LNCAP (cell line): Measurements from ENCODE around the gene CALR.

Source experiments
- TF ChIP-seq, protein P1 (sequence below): fragments of 450-650 bp; IDR thresholded peaks from 2 replicates; pipeline ENCODE4 v1.5.1; 2017; ENCODE audit warnings: mild to moderate bottlenecking

The CALR gene

DNA sequence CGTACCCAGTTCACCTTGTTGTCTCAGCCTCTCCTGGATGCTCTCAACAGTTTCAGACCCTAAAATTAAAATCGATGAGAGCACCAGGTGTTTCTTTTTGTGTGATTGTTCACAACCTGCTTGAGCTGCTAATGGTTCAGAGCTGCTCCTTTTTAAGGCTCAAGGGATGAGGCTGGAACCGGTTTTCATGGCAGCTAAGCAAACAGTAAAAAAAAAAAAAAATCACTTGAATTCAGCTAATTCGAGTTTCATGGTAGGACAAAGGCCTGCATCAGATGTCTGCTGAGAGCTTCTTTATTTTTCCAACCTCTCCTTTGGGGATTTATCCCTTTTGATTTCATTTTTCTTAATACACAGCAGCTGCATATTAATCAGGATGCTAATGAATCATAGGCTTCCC lies 25.8 kb upstream of the CALR start:
- TF ChIP-seq, protein P1, sequence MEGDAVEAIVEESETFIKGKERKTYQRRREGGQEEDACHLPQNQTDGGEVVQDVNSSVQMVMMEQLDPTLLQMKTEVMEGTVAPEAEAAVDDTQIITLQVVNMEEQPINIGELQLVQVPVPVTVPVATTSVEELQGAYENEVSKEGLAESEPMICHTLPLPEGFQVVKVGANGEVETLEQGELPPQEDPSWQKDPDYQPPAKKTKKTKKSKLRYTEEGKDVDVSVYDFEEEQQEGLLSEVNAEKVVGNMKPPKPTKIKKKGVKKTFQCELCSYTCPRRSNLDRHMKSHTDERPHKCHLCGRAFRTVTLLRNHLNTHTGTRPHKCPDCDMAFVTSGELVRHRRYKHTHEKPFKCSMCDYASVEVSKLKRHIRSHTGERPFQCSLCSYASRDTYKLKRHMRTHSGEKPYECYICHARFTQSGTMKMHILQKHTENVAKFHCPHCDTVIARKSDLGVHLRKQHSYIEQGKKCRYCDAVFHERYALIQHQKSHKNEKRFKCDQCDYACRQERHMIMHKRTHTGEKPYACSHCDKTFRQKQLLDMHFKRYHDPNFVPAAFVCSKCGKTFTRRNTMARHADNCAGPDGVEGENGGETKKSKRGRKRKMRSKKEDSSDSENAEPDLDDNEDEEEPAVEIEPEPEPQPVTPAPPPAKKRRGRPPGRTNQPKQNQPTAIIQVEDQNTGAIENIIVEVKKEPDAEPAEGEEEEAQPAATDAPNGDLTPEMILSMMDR, result no peak

DNA sequence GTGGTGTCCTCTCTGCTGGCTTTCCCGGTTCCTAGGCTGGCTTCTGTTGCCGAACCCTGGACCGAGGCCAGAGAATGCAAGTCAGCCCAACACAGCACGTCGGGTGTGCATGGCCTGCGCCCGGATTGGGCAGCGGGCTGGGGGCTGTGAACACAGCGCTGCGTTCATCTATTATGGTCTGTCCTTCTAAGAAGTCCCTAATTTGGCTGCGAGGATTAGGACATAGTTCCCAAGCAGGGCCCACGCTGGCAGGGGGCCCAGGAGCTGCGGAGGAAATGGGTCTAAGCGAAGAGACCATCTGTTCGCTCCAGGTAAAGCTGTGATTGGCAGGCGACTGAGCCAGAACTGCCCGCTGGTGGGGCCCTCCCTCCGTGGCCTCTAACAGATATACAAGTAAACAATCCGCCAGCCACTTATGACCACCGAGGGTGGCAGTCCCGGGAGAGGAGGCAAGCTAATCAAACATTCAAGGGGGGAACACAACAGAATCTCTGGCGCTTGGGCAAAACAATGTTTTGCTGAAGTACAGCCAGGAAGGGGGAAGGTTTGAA lies 25.3 kb upstream of the CALR start:
- TF ChIP-seq, protein P1, result no peak

DNA sequence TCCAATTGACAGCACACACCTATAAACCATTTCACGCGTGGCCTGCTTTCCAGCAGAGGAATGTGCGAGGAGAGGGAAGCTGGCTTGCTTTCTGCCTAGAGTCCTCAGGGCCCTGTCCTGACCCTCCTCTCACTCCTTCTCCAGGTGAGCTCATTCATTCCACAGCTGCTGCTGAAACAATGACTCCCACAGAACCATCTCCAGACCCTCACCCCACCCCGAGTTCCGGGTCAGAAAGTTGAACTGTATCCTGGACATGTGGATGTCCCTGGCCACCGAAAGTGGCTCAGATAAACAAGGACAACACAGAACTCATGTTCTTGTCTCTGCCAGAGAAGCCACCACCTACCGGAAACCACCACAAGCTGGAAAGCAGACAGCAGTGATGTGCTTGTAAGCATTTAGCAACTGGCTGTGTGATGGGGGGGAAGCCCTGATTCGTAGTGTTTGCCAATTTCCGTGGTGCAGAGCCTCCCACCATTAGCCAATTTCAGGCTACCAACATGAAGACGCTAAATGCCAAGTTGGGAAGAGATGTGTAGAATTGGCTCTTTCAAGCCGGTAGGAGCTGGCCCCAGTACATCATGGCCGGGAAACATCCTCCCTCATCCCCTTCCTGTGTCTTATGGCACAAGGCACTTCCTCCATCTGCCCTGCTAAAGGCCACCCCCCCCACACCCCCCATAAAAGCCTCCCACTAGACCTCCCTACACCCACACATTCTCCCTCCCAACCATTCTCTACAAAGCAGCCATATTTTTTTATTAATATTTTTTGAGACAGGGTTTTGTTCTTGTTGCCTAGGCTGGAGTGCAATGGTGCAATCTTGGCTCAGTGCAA lies 24.3 kb upstream of the CALR start:
- TF ChIP-seq, protein P1, result no peak

DNA sequence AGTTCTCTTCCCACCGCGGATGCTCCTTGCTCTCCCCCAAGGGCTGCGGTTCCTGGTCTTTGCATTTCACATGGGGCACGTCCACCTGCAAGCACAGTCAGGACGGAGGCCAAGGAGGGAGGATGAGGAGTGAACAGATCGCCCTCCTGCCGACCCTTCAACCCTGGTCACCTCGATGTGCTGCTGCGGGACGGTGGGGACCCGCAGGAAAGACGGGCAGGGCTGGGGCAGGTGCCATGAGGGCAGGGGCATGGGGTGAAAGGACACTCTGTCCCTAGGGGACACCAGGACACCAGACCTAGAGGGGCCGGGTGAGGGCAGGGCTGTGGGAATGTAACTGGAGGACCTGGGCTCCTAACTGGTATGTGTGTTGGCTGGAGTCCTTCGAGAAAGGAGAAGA lies 20.2 kb upstream of the CALR start:
- TF ChIP-seq, protein P1, result no peak

DNA sequence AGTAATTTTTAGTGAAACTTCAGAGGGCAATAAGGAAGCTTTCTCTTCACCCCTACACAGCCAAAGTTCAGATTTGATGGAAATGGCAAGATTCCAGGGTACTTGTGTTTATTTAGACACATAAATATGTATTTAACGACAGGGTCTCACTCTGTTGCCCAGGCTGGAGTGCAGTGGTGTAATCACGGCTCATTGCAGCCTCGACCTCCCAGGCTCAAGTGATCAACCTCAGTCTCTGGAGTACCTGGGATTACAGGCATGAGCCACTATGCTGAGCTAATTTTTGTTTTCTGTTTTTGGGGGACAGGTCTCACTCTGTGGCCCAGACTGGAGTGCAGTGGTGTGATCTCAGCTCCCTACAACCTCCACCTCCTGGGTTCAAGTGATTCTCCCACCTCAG lies 17.4 kb upstream of the CALR start:
- TF ChIP-seq, protein P1, result no peak

DNA sequence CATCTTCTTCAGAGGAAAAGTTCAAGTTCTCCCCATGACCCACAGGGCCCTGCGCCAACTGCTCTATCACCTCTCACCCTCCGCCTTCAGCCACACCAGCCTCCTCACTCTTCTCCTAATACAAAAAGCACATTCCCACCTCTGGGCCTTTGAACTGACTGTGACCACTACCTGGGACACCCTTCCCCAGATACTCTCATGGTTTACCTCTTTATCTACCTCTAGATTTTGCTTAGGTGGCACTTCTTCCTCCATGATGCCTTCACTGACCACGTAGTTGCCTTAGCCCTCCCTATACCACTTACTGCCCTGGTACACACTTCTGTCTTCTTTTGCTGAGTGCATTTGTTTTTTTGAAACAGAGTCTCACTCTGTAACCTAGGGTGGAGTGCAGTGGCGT lies 15.4 kb upstream of the CALR start:
- TF ChIP-seq, protein P1, result no peak

DNA sequence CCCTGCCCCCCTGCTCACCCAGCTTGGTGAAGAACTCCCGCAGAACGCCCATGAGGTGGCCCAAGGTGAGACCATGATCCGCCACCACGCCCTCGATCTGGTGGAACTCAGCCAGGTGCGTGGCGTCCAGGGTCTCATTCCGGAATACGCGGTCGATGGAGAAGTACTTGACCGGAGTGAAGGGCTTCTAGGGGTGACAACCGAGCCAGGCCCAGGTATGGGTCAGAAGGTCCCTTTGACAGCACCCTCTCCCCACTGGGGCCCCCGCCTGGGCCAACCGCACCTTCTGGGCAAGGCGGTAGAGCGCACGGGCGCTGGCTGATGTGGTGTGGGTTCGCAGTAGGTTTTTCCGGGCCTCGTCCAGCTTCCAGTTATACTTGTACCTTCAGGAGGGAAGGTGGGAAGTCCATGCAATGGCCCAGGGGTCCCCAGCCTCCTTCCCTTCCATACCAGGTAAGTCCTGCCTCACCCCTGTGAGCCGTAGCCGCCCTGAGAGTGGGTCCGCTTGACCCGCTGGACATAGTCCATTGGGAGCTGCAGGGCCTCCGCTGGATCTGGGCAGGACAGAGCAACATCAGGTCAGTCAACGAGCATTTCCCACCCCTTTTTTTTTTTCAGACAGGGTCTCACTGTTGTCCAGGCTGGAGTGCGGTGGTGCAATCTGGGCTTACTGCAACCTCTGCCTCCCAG lies 13.6 kb upstream of the CALR start:
- TF ChIP-seq, protein P1, result no peak
